NCI-H1092 treated with DMSO at 0.1 percent for 48 hours (cell line): ENCODE data around the gene SREK1IP1.
A peak's percentile ranks its signal among the peaks of the same experiment; 100 is the strongest.

Experiments
- DNase-seq: peaks from one replicate; lab custom pipeline; 2025; lab: John Stamatoyannopoulos, UW

SREK1IP1 gene

DNA sequence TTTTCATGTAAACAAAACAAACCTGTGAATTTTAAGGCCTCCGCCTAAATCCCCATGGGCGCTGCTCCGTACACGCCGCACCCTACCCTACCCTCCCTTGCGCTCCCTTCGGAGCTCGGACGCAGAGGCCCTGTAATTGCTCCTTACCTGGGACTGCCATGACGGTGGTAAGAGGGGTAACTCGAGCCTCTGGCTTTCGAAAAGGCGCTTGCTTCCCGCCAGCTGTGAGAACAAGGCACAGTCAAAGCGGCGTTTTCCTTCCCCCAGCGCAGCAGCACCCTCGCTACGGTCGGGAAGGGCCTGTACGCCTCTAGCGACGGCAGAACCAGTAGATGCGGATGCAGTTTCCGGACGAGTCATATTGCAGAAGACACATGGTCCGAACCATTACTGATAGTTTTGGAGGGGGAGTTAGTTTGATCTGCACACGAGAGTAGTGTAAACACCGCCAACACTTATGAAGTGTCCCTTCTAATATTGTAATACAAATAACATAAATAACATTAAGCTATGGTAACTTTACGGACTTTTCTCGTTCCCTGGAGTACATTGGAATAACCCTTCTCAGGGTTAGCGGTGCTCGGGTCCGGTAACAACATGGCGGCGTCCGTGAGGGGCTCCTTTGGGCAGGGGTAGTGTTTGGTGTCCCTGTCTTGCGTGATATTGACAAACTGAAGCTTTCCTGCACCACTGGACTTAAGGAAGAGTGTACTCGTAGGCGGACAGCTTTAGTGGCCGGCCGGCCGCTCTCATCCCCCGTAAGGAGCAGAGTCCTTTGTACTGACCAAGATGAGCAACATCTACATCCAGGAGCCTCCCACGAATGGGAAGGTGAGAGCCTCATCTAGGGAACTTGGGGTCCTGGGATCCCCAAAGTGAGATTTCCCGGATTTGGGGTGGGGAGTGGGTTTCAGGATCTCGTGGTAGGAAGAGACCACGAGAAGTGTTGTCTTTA lies at the start of gene SREK1IP1, which contains the start of gene CWC27:
SREK1IP1 (minus strand) TSS at position 334 of the 955 bp plus-strand sequence; CDS start at position 160, 174 bp downstream.
CWC27 (plus strand) TSS at position 573 of the 955 bp plus-strand sequence; CDS start at position 790, 217 bp downstream.
- peak; percentile 87 for DNase-seq

DNA sequence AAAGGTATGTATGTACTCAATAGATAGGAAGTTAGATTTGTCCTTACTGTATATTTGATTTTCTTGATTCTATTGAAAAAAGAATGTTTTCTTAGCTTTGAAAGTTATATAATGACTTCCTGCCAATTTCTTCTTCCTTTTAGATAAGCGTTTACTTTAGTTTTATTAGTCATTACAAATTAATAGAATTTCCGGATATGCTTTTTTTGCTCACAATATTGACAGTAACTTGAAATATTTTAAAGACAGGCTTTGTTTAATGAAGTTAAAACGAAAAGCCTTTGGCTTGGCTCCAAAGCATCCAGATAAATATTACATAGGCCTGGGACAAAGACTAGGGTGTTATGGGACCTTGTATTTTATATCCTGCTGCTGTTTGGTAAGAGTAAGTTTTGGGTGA lies 49.8 kb upstream of the SREK1IP1 start:
- no peak for DNase-seq

GRCh38 chr5:64814073-64814472 lies 45.6 kb upstream of the SREK1IP1 start:
- DNase-seq = no peak

DNA sequence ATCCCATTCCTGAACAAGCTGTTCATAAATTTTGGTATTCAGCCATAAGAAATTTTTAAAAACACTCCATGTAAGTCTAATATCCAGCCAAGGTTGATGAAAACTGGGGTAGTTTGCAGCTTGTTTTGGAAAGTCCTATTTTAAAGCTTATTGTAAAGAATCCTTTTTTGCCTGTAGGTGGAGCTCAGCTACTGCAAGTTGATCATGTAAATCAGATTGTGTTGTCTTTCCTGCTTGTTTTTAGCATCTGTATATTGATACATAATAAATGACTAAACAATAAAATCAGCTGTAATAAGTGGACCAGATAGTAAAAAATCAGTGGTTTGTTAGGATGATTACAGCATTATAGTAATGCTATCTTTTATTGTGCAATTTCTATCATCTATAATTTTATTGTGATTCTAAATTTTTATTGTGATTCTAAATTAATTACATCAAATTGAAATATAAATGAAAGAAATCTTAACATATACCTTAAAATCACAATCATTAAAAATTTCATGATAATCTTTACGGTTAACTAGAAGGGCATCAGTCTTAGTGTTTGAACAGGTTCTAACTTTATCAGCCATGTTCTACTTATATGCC lies 42.7 kb upstream of the SREK1IP1 start:
- DNase-seq = peak; percentile 41

DNA sequence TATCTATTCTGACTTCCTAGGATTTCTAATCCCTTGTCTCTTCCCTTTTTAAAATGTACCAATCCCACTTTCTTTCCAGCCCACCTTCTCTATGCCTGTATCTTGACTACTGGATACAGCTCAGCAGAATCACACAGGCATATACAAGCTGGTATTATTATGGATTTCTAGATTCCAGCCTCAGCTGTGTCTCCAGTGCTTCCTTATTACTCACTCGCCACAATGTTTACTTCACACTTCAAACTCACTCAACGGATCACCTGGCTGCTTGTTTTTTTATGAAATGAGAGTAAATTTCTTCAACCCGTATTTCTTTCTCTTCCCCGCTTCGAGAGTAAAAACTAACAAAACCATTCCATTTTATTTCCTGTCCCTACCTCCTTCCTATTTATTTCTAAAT lies 39.0 kb upstream of the SREK1IP1 start:
- no peak for DNase-seq

DNA sequence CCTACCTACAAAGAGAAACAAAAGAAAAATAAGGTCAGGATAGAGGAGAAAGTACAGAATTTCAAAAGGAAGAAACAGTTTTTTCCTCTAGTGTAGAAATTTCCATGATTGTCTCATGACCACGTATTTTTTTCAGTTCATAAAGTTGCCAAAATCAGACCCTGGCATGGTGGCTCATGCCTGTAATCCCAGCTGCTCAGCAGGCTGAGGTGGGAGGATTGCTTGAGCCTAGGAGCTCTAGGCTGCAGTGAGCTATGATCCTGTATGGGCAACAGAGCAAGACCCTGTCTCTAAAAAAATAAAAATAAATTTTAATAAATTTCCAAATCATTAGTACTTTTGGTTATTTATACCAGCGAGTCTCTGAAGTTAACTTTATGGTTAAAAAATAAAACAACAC lies 38.0 kb upstream of the SREK1IP1 start:
- DNase-seq = no peak

GRCh38 chr5:64800926-64801325 lies 32.4 kb upstream of the SREK1IP1 start:
- DNase-seq = no peak

DNA sequence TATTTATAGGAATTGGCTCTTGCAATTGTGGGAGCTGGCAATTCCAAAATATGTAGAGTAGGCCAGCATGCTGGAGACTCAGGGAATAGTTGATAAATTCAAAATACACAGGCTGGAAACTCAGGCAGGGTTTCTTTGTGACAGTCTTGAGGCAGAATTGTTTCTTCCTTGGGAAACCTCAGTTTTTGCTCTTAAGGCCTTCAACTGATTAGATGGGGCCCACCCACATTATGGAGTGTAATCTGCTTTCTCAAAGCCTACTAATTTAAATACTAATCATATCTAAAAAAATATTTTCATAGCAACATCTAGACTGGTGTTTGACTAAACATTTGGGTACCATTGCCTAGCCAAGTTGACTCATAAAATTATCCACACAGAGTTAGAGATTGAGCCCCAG lies 27.8 kb upstream of the SREK1IP1 start:
- DNase-seq = no peak

GRCh38 chr5:64794053-64794770 lies 25.7 kb upstream of the SREK1IP1 start:
- DNase-seq = no peak

GRCh38 chr5:64792469-64792868 lies 24.0 kb upstream of the SREK1IP1 start:
- no peak for DNase-seq

GRCh38 chr5:64790210-64790609 lies 21.7 kb upstream of the SREK1IP1 start:
- DNase-seq = no peak

GRCh38 chr5:64789457-64789856 lies 21.0 kb upstream of the SREK1IP1 start:
- DNase-seq = no peak

GRCh38 chr5:64788156-64788555 lies 19.7 kb upstream of the SREK1IP1 start:
- DNase-seq = no peak

DNA sequence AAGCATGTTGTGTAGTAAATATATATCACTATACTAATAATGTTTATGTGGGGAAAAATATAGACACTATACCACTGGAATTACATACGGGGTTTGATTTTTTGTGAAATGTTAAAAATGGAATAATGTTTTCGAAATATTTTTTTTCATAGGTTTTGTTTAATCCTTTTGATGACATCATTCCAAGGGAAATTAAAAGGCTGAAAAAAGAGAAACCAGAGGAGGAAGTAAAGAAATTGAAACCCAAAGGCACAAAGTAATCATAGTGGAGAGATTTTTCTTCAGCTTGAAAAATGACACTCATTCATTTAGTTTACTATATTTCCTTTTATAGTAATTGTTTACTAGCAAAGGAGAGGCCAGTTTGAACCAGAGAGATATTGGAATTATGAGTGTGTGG lies 17.9 kb upstream of the SREK1IP1 start:
- no peak for DNase-seq

DNA sequence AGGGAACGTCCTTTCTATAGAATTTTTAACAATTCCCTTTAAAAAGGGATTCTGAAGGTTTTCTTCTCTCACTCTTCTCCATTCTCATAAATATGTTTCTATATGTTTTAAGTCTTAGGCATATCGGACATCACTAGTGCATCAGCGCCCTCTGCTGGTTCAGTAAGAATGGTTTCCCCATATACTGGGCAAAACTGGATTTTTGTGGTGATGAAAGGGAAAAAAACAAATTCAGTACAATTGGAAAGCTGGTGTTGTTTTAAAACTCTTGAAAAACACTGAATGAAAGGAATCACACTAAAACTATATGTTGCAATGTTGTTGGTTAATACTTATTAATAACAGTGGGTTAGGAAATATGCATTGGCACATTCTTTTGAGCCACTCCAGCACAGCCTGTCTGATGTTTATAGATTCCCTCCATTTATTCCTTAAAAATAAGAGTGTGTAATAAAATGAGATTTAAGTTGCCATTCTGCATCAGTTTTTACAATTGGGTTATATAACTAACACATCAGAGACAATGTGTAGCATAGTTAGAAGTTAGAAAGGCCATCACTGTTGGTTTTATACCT lies 16.0 kb upstream of the SREK1IP1 start:
- peak; percentile 59 for DNase-seq

DNA sequence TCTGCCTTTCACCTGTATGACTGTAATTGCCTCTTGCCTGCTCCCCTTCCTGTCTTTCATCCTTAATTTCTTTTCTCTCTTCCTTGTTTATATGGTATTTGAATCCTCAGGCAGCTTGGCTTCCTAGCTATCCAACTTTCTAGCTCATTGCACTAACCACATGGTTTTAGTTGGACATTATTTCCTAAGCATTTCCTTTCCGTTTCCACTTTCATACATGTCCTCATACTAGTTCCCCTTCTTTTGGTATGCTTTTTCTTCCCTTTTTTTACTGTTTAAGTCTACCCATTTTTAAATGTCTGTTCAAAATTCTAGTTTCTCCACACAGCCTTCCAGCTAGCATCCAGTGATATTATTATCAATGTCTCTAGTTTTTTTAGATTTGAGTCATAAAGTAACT lies 6.8 kb upstream of the SREK1IP1 start:
- no peak for DNase-seq

DNA sequence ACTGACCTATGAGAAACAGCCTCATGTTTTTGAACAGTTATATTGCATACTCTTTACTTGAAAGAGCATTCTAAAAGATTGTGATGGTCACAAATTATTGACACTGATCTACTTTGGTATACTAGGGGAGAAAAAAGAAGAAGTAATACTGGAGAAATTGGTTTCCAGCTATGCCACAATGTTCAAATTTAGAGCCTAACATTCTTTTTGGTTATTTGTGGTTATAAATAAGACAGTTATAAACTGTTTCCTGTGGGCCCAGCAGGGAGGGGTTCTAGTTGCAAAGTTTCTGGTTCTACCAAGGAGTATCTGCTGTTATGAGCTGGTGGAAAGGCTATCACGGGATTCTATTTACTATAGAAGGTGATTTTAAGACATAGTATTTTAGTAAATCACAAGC lies 5.0 kb upstream of the SREK1IP1 start:
- no peak for DNase-seq

- no peak for DNase-seq
Observed at GRCh38 chr5:64771736-64772135, 3.2 kb upstream of the SREK1IP1 start.

- DNase-seq = no peak
Observed at GRCh38 chr5:64769855-64770254, 1.4 kb upstream of the SREK1IP1 start.

DNA sequence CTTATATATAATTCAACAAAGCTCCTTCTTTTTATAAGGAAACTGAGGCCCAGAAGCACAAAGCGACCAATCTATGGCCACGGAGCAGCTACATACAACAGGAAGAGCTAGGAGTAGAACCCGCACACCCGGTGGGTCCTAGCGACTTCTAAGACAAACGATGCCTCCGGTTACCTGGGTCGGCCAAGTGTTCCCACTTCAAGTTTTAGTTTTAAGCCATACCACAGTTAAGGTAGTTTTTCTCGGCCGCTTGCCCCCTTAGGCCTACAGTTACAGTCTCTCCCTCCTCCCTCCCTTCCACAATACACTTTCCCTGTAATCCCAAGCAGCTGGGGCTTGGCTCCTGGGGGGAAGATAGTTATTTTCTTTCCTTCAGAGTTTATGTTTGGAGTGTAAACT lies 533 bp downstream of the SREK1IP1 start:
- DNase-seq = peak; percentile 38

DNA sequence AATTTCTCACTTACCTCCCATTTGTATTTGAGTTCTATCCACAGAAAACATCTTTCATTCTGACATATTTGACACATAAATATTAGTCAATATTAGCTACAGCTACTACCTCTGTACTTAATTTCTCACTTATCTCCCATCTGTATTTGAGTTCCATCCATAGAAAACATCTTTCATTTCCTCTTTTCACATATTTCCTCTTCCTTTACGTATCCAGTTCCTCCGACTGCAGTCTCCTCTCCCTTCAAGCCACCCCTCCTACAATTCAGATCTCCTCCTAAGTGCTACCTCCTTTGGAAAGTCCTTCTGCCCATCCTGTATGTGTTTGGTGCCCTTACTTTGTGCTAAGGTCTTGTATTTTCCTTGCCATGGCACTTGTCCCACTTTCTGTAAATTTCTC lies 1.6 kb downstream of the SREK1IP1 start:
- DNase-seq = no peak

DNA sequence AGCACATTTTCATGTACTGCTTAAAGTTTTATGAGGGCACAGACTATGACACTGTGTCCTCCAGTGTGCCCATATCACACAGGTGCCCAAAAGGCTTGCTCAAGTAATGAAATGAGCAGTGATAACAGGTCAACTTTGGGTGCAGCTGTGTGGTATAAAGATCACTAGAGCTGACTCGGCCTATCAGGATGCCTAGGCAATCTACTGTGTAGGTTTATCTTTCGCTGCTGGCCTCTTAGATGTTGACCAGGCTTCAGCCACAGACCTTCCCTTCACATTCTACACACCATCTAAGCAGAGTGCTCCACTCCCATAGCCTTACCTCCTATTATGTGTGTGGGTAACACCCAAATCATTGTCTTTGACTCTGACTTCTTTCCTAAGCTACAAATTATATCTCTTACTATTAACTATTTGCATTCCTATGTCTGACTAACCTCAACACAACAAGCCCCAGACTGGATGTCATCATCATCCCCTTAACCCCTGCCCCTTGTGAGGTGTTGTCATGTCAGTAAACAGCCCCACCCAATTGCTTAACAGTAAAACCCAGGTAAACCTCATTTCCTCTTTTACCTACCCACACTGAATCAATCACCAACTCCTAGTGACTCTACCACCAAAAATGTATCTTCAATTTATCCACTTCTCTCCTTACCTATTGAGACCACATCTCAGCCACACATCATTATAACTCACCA lies 2.5 kb downstream of the SREK1IP1 start:
- DNase-seq = no peak
